RPMI7951 (cell line): ENCODE data around the gene SCD5. TPM values are rescaled to one million over a fixed set of nuclear protein-coding genes. Genes with fewer than 3 reads are reported as not detected.
A peak's percentile ranks its signal among the peaks of the same experiment; 100 is the strongest.

Source experiments
- DNase-seq: peaks from one replicate; pipeline ENCODE4 v3.0.0-alpha.2; 2012; ENCODE audit warnings: low read depth
- total RNA-seq: library from RNA; depleted of rRNA; stranded (reverse); fragments of >200 nt; shearing (Covaris generic); gene quantifications from 2 replicates; pipeline ENCODE4 v1.2.3, GENCODE V29; 2014

Gene SCD5
- total RNA-seq, 1 experiment from 2014 or later: 10.1 TPM

- DNase-seq: no peak
Measured at GRCh38 chr4:82765134-82765533, 33.5 kb downstream of the SCD5 start.

GRCh38 chr4:82761229-82761628 is 37.4 kb downstream of the SCD5 start:
- no peak for DNase-seq

- DNase-seq: no peak
Measured at GRCh38 chr4:82758701-82759685, 39.6 kb downstream of the SCD5 start.

- DNase-seq: no peak
Measured at GRCh38 chr4:82756061-82756460, 42.5 kb downstream of the SCD5 start.

GRCh38 chr4:82755650-82756049 is 42.9 kb downstream of the SCD5 start:
- DNase-seq: no peak

GRCh38 chr4:82754513-82755165 is 44.0 kb downstream of the SCD5 start:
- no peak for DNase-seq

- DNase-seq: no peak
Measured at GRCh38 chr4:82753725-82754410, 44.7 kb downstream of the SCD5 start.

GRCh38 chr4:82753238-82753637 is 45.4 kb downstream of the SCD5 start:
- DNase-seq: no peak

GRCh38 chr4:82748810-82749470 is 49.7 kb downstream of the SCD5 start:
- no peak for DNase-seq

GRCh38 chr4:82747686-82748575 is 50.7 kb downstream of the SCD5 start:
- no peak for DNase-seq

GRCh38 chr4:82746705-82747574 is 51.7 kb downstream of the SCD5 start:
- no peak for DNase-seq

GRCh38 chr4:82745173-82745842 is 53.3 kb downstream of the SCD5 start:
- peak; percentile 36 for DNase-seq

- no peak for DNase-seq
Measured at GRCh38 chr4:82744284-82744968, 54.2 kb downstream of the SCD5 start.

- DNase-seq: no peak
Measured at GRCh38 chr4:82741188-82741587, 57.4 kb downstream of the SCD5 start.

- DNase-seq: peak; percentile 50
Measured at GRCh38 chr4:82739287-82740190, 59.1 kb downstream of the SCD5 start.

GRCh38 chr4:82737354-82737753 is 61.2 kb downstream of the SCD5 start:
- no peak for DNase-seq

- DNase-seq: peak; percentile 44
Measured at GRCh38 chr4:82733636-82734035, 65.0 kb downstream of the SCD5 start.

GRCh38 chr4:82728301-82728700 is 70.3 kb downstream of the SCD5 start:
- no peak for DNase-seq
